Endothelial cell of umbilical vein (primary cell): ENCODE data around the gene RXFP1. TPM values are rescaled to one million over a fixed set of nuclear protein-coding genes. Genes with fewer than 3 reads are reported as not detected.

Experiments
- BruUV-seq: library from RNA; stranded (reverse); fragments of 400-500 nt; replicated peaks from 2 replicates; lab custom pipeline; 2021; lab: Mats Ljungman, UMichigan
- CTCF ChIA-PET: fragments of 300-600, 350-600 bp; sonication (Branson Sonifier 250); formaldehyde crosslinking; loops from one replicate; lab custom pipeline; 2021; ENCODE audit warnings: antibody characterized with exemption, inconsistent platforms; lab: Charles Lee
- POLR2A ChIA-PET: fragments of 300-600, 350-600 bp; sonication (Branson Sonifier 250); formaldehyde crosslinking; loops from one replicate; lab custom pipeline; 2021; ENCODE audit warnings: antibody characterized with exemption, inconsistent platforms; lab: Charles Lee
- DNase-seq: peaks from one replicate; pipeline ENCODE4 v3.0.0-alpha.2; 2011; ENCODE audit warnings: low read depth, low spot score
- FAIRE-seq: peaks from 2 replicates; lab custom pipeline; 2011; peaks lifted over from hg19 to GRCh38; lab: Jason Lieb, UNC
- H2AFZ ChIP-seq: 2 replicates; pipeline ENCODE4 v1.6.0; 2012; ENCODE audit warnings: low read depth, low read length, control low read depth, inconsistent platforms
- H3K27ac ChIP-seq: 2 replicates; pipeline ENCODE4 v1.5.1; 2011; ENCODE audit warnings: low read depth, mild to moderate bottlenecking, control low read depth, low read length, moderate library complexity; ENCODE audit not compliant: insufficient read depth
- H3K27me3 ChIP-seq, 2 experiments: 2 replicates each; pipeline versions ENCODE4 v1.6.0 to v1.6.1; 2011; ENCODE audit warnings: low read length in 2 of 2, mixed read lengths in 1 of 2; ENCODE audit not compliant: control insufficient read depth in 2 of 2, insufficient read depth in 2 of 2
- H3K36me3 ChIP-seq, 2 experiments: 2 replicates in 1 of 2; 3 replicates in 1 of 2; pipeline ENCODE4 v1.5.1; 2011; ENCODE audit warnings: low read length in 2 of 2, mild to moderate bottlenecking in 1 of 2, moderate library complexity in 1 of 2; ENCODE audit not compliant: control insufficient read depth in 2 of 2, insufficient read depth in 2 of 2; ENCODE audit errors: extremely low read depth in 1 of 2
- H3K4me1 ChIP-seq: 3 replicates; pipeline ENCODE4 v1.5.1; 2011; ENCODE audit warnings: mild to moderate bottlenecking, low read length; ENCODE audit not compliant: control insufficient read depth, insufficient read depth; ENCODE audit errors: extremely low read depth
- H3K4me2 ChIP-seq: 2 replicates; pipeline ENCODE4 v1.6.1; 2011; ENCODE audit warnings: low read length, control low read depth, mixed read lengths; ENCODE audit not compliant: insufficient read depth
- H3K4me3 ChIP-seq, 3 experiments: fragments of 200-600 bp in 1 of 3; sonication (generic), shearing (Covaris generic) in 1 of 3; replicated peaks in 1 of 3; 2 replicates each; pipeline ENCODE4 v1.5.1; 2011 to 2016; ENCODE audit warnings: control low read depth in 3 of 3, low read length in 3 of 3, mild to moderate bottlenecking in 2 of 3, inconsistent platforms in 1 of 3, low read depth in 1 of 3, moderate library complexity in 1 of 3; ENCODE audit not compliant: insufficient read depth in 1 of 3
- H3K79me2 ChIP-seq: 2 replicates; pipeline ENCODE4 v1.6.0; 2012; ENCODE audit warnings: low read length, inconsistent platforms; ENCODE audit not compliant: control insufficient read depth, insufficient read depth
- H3K9ac ChIP-seq: replicated peaks from 2 replicates; pipeline ENCODE3; 2011; ENCODE audit warnings: low read length, control low read depth; ENCODE audit not compliant: insufficient read depth; ENCODE audit errors: extremely low read depth
- H3K9me1 ChIP-seq: replicated peaks from 3 replicates; pipeline ENCODE4 v1.6.0; 2011; ENCODE audit warnings: mild to moderate bottlenecking, low read length; ENCODE audit not compliant: control insufficient read depth, insufficient read depth; ENCODE audit errors: extremely low read depth
- H3K9me3 ChIP-seq: replicated peaks from 2 replicates; pipeline ENCODE4 v1.5.1; 2012; ENCODE audit warnings: low read length, inconsistent platforms; ENCODE audit not compliant: control insufficient read depth, insufficient read depth
- H4K20me1 ChIP-seq: replicated peaks from 2 replicates; pipeline ENCODE3; 2011; ENCODE audit warnings: mild to moderate bottlenecking, low read length; ENCODE audit not compliant: control insufficient read depth, insufficient read depth; ENCODE audit errors: extremely low read depth
- EZH2 ChIP-seq: IDR thresholded peaks from 2 replicates; pipeline ENCODE4 v1.6.1; 2012; ENCODE audit warnings: borderline replicate concordance, low read depth, mild to moderate bottlenecking, moderate library complexity, low read length, inconsistent platforms; ENCODE audit not compliant: severe bottlenecking
- FOS ChIP-seq: IDR thresholded peaks from 2 replicates; pipeline ENCODE4 v1.6.1; 2011; ENCODE audit warnings: mild to moderate bottlenecking, low read length, moderate library complexity, borderline replicate concordance; ENCODE audit not compliant: insufficient read depth
- GATA2 ChIP-seq: IDR thresholded peaks from 2 replicates; pipeline ENCODE4 v1.7.0; 2011; ENCODE audit warnings: low read depth, mild to moderate bottlenecking, moderate library complexity, mixed read lengths, low read length; ENCODE audit not compliant: insufficient read length, insufficient read depth
- JUN ChIP-seq: IDR thresholded peaks from 2 replicates; pipeline ENCODE4 v1.6.1; 2011; ENCODE audit warnings: borderline replicate concordance, low read depth; ENCODE audit not compliant: insufficient read length, insufficient read depth
- MAX ChIP-seq: IDR thresholded peaks from 2 replicates; pipeline ENCODE4 v1.6.1; 2011; ENCODE audit not compliant: insufficient read depth, insufficient read length
- MYC ChIP-seq: IDR thresholded peaks from one replicate; pipeline ENCODE4 v1.6.1; 2011; ENCODE audit warnings: mild to moderate bottlenecking, low read depth, low read length
- POLR2A ChIP-seq: IDR thresholded peaks from 2 replicates; pipeline ENCODE4 v1.6.1; 2012; ENCODE audit warnings: low read depth, mild to moderate bottlenecking, control low read depth, low read length
- POLR2AphosphoS5 ChIP-seq: IDR thresholded peaks from 2 replicates; pipeline ENCODE4 v1.6.1; 2012; ENCODE audit warnings: low read depth, mild to moderate bottlenecking, control low read depth, low read length, moderate library complexity; ENCODE audit not compliant: insufficient read depth
- dilution Hi-C: fragments of 300-500 bp; cut with MboI; formaldehyde crosslinking; loops from one replicate; pipeline ENCODE4 v1.15.0; 2019; ENCODE audit warnings: low sequenced_read_pairs; ENCODE audit not compliant: extremely low pct_ligation_motif_present
- intact Hi-C: fragments of 100-400 bp; cut with micrococcal nuclease; formaldehyde crosslinking; loops from one replicate; pipeline ENCODE4 v1.10.0; 2022
- polyA plus RNA-seq, 4 experiments: library from polyadenylated mRNA; depleted of rRNA in 3 of 4; stranded (reverse) in 3 of 4; unstranded in 1 of 4; fragments of >200 nt; gene quantifications; 2 replicates each; pipeline versions ENCODE4 v1.2.1 to v1.2.3, GENCODE V29; 2011 to 2012; ENCODE audit warnings: missing spikeins in 1 of 4
- total RNA-seq: library from RNA; stranded (reverse); gene quantifications from 2 replicates; pipeline ENCODE4 v1.2.3, GENCODE V29; 2021
- TF ChIP-seq, protein P1 (sequence below), 2 donors: IDR thresholded peaks; 1 replicate in 1 of 2; 2 replicates in 1 of 2; pipeline ENCODE4 v1.5.1; 2011; ENCODE audit warnings: low read length in 2 of 2, mild to moderate bottlenecking in 2 of 2, moderate library complexity in 2 of 2, control low read depth in 1 of 2, inconsistent platforms in 1 of 2, low read depth in 1 of 2; ENCODE audit not compliant: insufficient read depth in 1 of 2; ENCODE audit errors: extremely low read depth in 1 of 2

RXFP1 gene
- total and polyA plus RNA-seq, 2 donors (not counting 3 experiments of a cell fraction or from before 2014, with no cell fraction given), result not detected

DNA sequence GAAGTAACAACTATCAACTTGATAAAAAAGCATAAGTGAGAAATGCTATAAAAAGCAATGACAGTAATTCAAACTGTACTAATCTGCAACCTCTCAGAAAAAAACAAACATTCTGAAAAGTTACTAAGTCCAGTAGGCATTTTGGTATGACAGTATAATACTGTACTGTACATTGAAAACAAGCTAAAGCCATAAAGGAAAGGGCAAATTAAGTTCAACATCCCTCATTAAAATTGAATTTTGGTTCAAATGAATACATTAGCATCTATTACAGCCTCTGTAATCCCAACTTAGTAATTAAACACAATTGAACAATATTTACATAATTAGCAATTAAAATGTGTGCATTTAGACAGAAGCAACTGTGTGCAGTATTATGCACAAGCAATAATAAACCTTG lies 96.3 kb downstream of the RXFP1 start:
- TF ChIP-seq GATA2 (no peak), POLR2AphosphoS5 (no peak), POLR2A (no peak), EZH2 (no peak), MYC (no peak), MAX (no peak), FOS (no peak), JUN (no peak)
- TF ChIP-seq, protein P1, sequence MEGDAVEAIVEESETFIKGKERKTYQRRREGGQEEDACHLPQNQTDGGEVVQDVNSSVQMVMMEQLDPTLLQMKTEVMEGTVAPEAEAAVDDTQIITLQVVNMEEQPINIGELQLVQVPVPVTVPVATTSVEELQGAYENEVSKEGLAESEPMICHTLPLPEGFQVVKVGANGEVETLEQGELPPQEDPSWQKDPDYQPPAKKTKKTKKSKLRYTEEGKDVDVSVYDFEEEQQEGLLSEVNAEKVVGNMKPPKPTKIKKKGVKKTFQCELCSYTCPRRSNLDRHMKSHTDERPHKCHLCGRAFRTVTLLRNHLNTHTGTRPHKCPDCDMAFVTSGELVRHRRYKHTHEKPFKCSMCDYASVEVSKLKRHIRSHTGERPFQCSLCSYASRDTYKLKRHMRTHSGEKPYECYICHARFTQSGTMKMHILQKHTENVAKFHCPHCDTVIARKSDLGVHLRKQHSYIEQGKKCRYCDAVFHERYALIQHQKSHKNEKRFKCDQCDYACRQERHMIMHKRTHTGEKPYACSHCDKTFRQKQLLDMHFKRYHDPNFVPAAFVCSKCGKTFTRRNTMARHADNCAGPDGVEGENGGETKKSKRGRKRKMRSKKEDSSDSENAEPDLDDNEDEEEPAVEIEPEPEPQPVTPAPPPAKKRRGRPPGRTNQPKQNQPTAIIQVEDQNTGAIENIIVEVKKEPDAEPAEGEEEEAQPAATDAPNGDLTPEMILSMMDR (IDR thresholded peaks at IDR 0.05; ENCODE audit: extremely low read depth in 1 of 2, insufficient read depth in 1 of 2, low read depth in 1 of 2, low read length in 2 of 2), result no peak
- DNase-seq, result no peak
- ChIA-PET POLR2A (no interaction called here), CTCF (interaction anchor here (0.7 to 1.0 kb wide), 3 partner anchors 8 to 122 kb away, joined by 3 to 4 read pairs (median 3); no protein-coding TSS in a partner anchor)
- no TSS peak for BruUV-seq
- no peaks in the 10 kb centered on the region for H3K36me3 ChIP-seq
- H3K9me3 ChIP-seq, result no peaks in the 10 kb centered on the region
- H3K79me2 ChIP-seq, result no peaks in the 10 kb centered on the region
- H3K9me1 ChIP-seq, result peaks cover 2% of the 10 kb centered on the region
- intact Hi-C loops, result no loop called here
- H4K20me1 ChIP-seq, result no peaks in the 10 kb centered on the region
- H3K9ac ChIP-seq, result no peak overlapping the region
- H3K4me2 ChIP-seq, result no peak overlapping the region
- H3K4me1 ChIP-seq, result no peaks in the 10 kb centered on the region
- H3K27me3 ChIP-seq, result no peaks in the 10 kb centered on the region
- no peak for FAIRE-seq
- H3K27ac ChIP-seq, result no peak overlapping the region
- H2AFZ ChIP-seq, result no peak overlapping the region
- dilution Hi-C loops, result no loop called here
- no peak overlapping the region for H3K4me3 ChIP-seq
